HEK293 (cell line): ENCODE measurements around the gene TSHZ2.

ENCODE experiments used
- CTCF ChIP-seq: fragments of 450-650 bp; formaldehyde crosslinking; IDR thresholded peaks from 2 replicates; pipeline ENCODE4 v1.5.1; 2016; ENCODE audit warnings: missing biosample characterization, missing genetic modification characterization
- REST ChIP-seq: fragments of 450-650 bp; formaldehyde crosslinking; IDR thresholded peaks from 2 replicates; pipeline ENCODE4 v1.5.1; 2016; ENCODE audit warnings: missing biosample characterization, missing genetic modification characterization
- ZFP3 ChIP-seq: fragments of 450-650 bp; formaldehyde crosslinking; IDR thresholded peaks from 2 replicates; pipeline ENCODE4 v1.5.1; 2016; ENCODE audit warnings: low read depth, missing biosample characterization, missing genetic modification characterization
- ZNF274 ChIP-seq, 2 experiments: fragments of 200-500 bp in 1 of 2; fragments of 450-650 bp in 1 of 2; sonication (Bioruptor generic) in 1 of 2; formaldehyde crosslinking in 1 of 2; IDR thresholded peaks; 2 replicates each; pipeline versions ENCODE4 v1.5.1 to v1.6.1; 2014 to 2016; ENCODE audit warnings: borderline replicate concordance in 1 of 2, inconsistent platforms in 1 of 2, low read length in 1 of 2, missing biosample characterization in 1 of 2, missing genetic modification characterization in 1 of 2
- ZNF341 ChIP-seq: fragments of 450-650 bp; formaldehyde crosslinking; IDR thresholded peaks from 2 replicates; pipeline ENCODE4; 2016; ENCODE audit warnings: low read depth, missing biosample characterization, missing genetic modification characterization
- ZNF621 ChIP-seq: fragments of 450-650 bp; formaldehyde crosslinking; IDR thresholded peaks from 2 replicates; pipeline ENCODE4 v1.5.1; 2017; ENCODE audit warnings: missing biosample characterization, missing genetic modification characterization
- ZNF645 ChIP-seq: fragments of 450-650 bp; formaldehyde crosslinking; IDR thresholded peaks from 2 replicates; pipeline ENCODE4; 2016; ENCODE audit warnings: missing biosample characterization, missing genetic modification characterization
- ZNF792 ChIP-seq: fragments of 450-650 bp; formaldehyde crosslinking; IDR thresholded peaks from 2 replicates; pipeline ENCODE4 v1.5.1; 2016; ENCODE audit warnings: missing biosample characterization, missing genetic modification characterization
- ZNF830 ChIP-seq: fragments of 450-650 bp; IDR thresholded peaks from 2 replicates; pipeline ENCODE4 v1.5.0; 2018; ENCODE audit warnings: missing biosample characterization, missing genetic modification characterization, low read depth, mild to moderate bottlenecking, moderate library complexity

- TF ChIP-seq ZFP3 (tag by site-specific recombination), result no peak
- TF ChIP-seq CTCF (tag by site-specific recombination), result no peak
- TF ChIP-seq ZNF621 (tag by site-specific recombination), result no peak
- no peak; the same call in 1 of the 2 replicates for TF ChIP-seq REST (tag by site-specific recombination)
- TF ChIP-seq ZNF274 (IDR thresholded peaks at IDR 0.05; ENCODE audit: low read length), result no peak
- no peak for TF ChIP-seq ZNF274 (tag by site-specific recombination; IDR thresholded peaks at IDR 0.05; ENCODE audit: borderline replicate concordance)
- TF ChIP-seq ZNF341 (tag by site-specific recombination), result no peak
- no peak for TF ChIP-seq ZNF645 (tag by site-specific recombination)
- no peak for TF ChIP-seq ZNF792 (tag by site-specific recombination)
- no peak for TF ChIP-seq ZNF830
These were observed 1.0 kb downstream of the TSHZ2 start for GRCh38 chr20:52972965-52973819.
